ENCODE data around the gene TKT.
"Not testable (repeated sequence)": the region's sequence is repeated elsewhere in the genome, so short reads cannot be mapped to it uniquely, and the experiment has no call there.

TKT gene

DNA sequence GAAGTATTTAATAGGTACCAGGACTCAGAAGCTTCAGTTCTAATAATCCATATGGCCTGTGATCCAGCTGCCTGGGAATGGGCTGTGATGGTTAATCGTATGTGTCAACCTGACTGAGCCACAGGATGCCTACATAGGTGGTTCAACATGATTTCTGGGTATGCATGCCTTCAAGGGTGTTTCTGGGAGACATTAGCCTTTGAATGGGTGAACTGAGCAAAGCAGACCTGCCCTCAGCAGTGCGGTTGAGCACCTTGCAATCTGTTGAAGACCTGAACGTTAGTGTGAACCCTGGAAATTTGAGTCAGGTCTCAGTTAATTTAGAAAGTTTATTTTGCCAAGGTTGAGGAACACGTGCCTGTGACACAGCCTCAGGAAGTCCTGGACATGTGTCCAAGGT lies 22.8 kb upstream of the TKT start:
- TF ChIP-seq EZH2phosphoT487 (IDR thresholded peaks at IDR 0.05; ENCODE audit: low read depth), result no peak
- TF ChIP-seq, protein P1, sequence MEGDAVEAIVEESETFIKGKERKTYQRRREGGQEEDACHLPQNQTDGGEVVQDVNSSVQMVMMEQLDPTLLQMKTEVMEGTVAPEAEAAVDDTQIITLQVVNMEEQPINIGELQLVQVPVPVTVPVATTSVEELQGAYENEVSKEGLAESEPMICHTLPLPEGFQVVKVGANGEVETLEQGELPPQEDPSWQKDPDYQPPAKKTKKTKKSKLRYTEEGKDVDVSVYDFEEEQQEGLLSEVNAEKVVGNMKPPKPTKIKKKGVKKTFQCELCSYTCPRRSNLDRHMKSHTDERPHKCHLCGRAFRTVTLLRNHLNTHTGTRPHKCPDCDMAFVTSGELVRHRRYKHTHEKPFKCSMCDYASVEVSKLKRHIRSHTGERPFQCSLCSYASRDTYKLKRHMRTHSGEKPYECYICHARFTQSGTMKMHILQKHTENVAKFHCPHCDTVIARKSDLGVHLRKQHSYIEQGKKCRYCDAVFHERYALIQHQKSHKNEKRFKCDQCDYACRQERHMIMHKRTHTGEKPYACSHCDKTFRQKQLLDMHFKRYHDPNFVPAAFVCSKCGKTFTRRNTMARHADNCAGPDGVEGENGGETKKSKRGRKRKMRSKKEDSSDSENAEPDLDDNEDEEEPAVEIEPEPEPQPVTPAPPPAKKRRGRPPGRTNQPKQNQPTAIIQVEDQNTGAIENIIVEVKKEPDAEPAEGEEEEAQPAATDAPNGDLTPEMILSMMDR (IDR thresholded peaks at IDR 0.05; ENCODE audit: low read depth, low read length), result no peak
- no peaks in the 10 kb centered on the region for H3K79me2 ChIP-seq (ENCODE audit: low read length)
- no peak overlapping the region for H3K4me2 ChIP-seq (ENCODE audit: low read length)
- H4K20me1 ChIP-seq (ENCODE audit: insufficient read depth, low read length), result no peaks in the 10 kb centered on the region
- H3K4me1 ChIP-seq (ENCODE audit: low read length), result no peaks in the 10 kb centered on the region
- H3K9me3 ChIP-seq (ENCODE audit: insufficient read depth, low read length), result no peaks in the 10 kb centered on the region
- H3K27me3 ChIP-seq (ENCODE audit: low read depth, low read length), result no peaks in the 10 kb centered on the region
- H3K27ac ChIP-seq (ENCODE audit: low read length), result no peak overlapping the region
- no peak overlapping the region for H2AFZ ChIP-seq (ENCODE audit: low read depth, low read length)
- H3K36me3 ChIP-seq (replicated peaks; ENCODE audit: low read depth, low read length), result peaks cover 8% of the 10 kb centered on the region
- no peak overlapping the region for H3K4me3 ChIP-seq (ENCODE audit: low read length)
- no peak overlapping the region for H3K9ac ChIP-seq (ENCODE audit: low read length)

DNA sequence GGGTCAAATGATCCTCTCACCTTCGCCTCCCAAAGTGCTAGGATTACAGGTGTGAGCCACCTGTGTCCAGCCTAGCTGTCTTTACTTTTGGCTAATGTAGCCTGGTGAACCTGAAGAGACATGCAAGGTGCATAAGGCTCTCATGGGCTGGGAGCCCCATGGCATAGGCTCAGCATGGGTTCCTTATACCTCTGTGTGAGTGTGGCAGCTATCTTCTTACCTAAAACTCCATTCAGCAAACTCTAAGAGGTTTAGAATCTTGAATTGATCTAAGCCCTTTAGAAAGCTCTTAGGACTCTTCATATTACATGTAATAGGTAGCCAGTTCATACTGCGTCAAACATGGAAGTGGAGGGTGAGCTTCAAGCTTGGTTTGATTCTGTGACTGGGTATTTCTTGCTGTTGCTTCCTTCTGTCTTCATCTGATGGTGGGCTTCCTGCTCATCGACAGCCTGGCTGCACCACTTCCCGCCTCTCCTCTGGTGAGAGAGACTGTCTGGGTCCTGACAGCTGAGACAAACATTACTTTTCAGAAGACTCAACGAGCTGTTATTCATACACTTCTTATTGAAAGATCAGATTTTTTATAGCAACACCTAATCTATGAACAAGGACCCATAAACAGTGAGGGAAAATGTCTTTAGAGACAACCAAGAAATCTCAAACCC lies 19.2 kb upstream of the TKT start:
- Histone ChIP-seq H2AFZ (ENCODE audit: low read depth, low read length) (no peak overlapping the region), H3K9ac (ENCODE audit: low read length) (no peak overlapping the region), H3K27ac (ENCODE audit: low read length) (no peak overlapping the region), H3K27me3 (ENCODE audit: low read depth, low read length) (no peaks in the 10 kb centered on the region), H3K36me3 (replicated peaks; ENCODE audit: low read depth, low read length) (no peaks in the 10 kb centered on the region), H3K4me1 (ENCODE audit: low read length) (peaks cover 5% of the 10 kb centered on the region), H3K79me2 (ENCODE audit: low read length) (no peaks in the 10 kb centered on the region), H3K4me2 (ENCODE audit: low read length) (no peak overlapping the region), H4K20me1 (ENCODE audit: insufficient read depth, low read length) (no peaks in the 10 kb centered on the region), H3K9me3 (ENCODE audit: insufficient read depth, low read length) (no peaks in the 10 kb centered on the region), H3K4me3 (ENCODE audit: low read length) (no peak overlapping the region)
- TF ChIP-seq EZH2phosphoT487 (IDR thresholded peaks at IDR 0.05; ENCODE audit: low read depth), result no peak
- TF ChIP-seq, protein P1 (IDR thresholded peaks at IDR 0.05; ENCODE audit: low read depth, low read length), result no peak

DNA sequence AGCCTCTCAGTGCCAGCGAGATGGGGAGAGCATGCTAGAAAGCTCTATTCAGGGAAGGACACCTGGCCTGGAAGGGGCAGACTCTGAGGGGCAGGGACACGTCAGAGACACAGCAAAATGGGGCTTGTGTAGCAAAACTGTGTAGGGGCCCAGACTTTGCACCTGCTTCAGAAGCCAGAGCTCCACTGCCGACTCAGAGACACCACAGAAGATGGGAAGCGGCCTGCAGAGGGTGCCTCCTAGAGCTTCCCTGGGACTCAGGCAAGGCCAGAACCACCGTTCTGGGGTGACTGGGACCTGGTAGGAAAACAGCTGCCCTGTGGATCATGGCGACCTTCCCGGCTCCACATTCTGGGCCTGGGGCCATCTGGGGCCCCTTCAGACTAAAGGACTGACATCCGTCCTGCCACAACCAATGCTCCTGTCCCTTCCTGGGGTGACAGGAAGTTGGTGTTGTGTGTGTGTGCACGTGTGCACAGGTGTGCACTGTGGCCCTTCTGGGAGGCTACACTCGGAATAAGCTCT lies 17.4 kb upstream of the TKT start:
- no peaks in the 10 kb centered on the region for H3K79me2 ChIP-seq (ENCODE audit: low read length)
- no peaks in the 10 kb centered on the region for H3K27me3 ChIP-seq (ENCODE audit: low read depth, low read length)
- H3K9me3 ChIP-seq (ENCODE audit: insufficient read depth, low read length), result no peaks in the 10 kb centered on the region
- no peak overlapping the region for H3K4me3 ChIP-seq (ENCODE audit: low read length)
- no peaks in the 10 kb centered on the region for H4K20me1 ChIP-seq (ENCODE audit: insufficient read depth, low read length)
- H3K4me2 ChIP-seq (ENCODE audit: low read length), result no peak overlapping the region
- H3K27ac ChIP-seq (ENCODE audit: low read length), result no peak overlapping the region
- no peak overlapping the region for H2AFZ ChIP-seq (ENCODE audit: low read depth, low read length)
- H3K9ac ChIP-seq (ENCODE audit: low read length), result no peak overlapping the region
- TF ChIP-seq, protein P1 (IDR thresholded peaks at IDR 0.05; ENCODE audit: low read depth, low read length), result no peak
- no peak for TF ChIP-seq EZH2phosphoT487 (IDR thresholded peaks at IDR 0.05; ENCODE audit: low read depth)
- H3K4me1 ChIP-seq (ENCODE audit: low read length), result peaks cover 9% of the 10 kb centered on the region
- no peaks in the 10 kb centered on the region for H3K36me3 ChIP-seq (replicated peaks; ENCODE audit: low read depth, low read length)

DNA sequence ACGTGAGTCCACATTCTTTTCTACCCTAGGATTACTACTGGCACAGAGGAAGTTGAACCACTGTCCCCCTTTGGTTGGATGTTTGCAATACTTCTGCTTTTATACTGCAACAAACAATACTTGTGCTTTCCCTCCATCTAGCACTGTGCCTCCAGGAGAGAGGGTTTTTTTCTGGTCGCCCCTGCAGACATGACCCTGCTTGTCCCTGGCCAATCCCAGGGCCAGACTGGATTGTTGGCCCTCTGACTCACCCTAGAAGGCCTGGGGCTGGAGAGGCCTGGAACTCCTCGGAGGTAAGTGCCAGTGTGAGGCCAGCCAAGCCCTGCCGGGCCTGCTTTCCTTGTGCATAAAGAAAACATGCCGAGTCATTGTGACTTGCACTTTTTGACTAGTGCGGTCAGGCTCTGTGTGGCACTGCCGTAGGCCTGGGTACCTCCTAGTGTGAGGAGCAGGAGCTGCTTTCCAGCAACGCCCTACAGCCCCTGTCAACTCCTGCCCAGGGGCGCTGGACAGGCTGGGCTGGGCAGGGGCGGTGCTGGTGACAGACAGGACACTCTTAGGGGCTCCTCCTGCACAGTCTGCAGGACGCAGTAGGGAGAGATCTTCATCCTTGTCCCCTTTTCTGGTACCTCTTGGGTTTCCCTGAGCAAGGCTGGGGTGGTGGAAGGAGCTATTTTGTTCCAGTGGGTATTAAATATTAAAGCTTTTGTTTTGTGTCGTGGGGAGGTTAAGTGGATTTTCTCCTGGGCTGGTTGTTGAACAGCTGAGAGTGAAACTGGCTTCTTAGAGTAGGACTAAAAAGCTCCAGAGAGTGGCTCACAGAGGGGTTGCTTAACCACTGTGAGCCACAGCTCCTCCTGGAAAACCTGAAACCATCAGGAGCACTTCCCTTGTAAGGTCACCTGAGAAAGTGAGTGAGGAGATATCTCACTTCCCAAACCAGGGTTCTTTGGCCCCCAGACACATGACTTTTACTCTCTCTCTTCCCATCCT lies 14.4 kb upstream of the TKT start:
- TF ChIP-seq EZH2phosphoT487 (IDR thresholded peaks at IDR 0.05; ENCODE audit: low read depth), result no peak
- TF ChIP-seq, protein P1 (IDR thresholded peaks at IDR 0.05; ENCODE audit: low read depth, low read length), result no peak

DNA sequence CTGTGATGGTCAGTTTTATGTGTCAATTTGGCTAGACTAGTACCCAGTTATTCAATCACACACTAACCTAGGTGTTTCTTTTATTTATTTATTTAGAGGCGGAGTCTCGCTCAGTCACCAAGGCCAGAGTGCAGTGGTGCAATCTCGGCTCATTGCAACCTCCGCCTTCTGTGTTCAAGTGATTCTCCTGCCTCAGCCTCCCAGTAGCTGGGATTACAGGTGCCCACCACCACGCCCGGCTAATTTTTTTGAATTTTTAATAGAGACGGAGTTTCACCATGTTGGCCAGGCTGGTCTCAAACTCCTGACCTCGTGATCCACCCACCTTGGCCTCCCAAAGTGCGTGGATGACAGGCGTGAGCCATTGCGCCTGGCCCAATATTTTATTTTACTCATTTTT lies 13.4 kb upstream of the TKT start:
- H3K36me3 ChIP-seq (replicated peaks; ENCODE audit: low read depth, low read length); H3K4me1 ChIP-seq (ENCODE audit: low read length); H4K20me1 ChIP-seq (ENCODE audit: insufficient read depth, low read length); H3K4me3 ChIP-seq (ENCODE audit: low read length); H3K9ac ChIP-seq (ENCODE audit: low read length); H3K27me3 ChIP-seq (ENCODE audit: low read depth, low read length); H3K4me2 ChIP-seq (ENCODE audit: low read length); H3K9me3 ChIP-seq (ENCODE audit: insufficient read depth, low read length); H3K79me2 ChIP-seq (ENCODE audit: low read length); H3K27ac ChIP-seq (ENCODE audit: low read length); H2AFZ ChIP-seq (ENCODE audit: low read depth, low read length): not testable (repeated sequence)

More for the DNA sequence above, 14.4 kb upstream of the TKT start:
- Histone ChIP-seq H3K9me3 (ENCODE audit: insufficient read depth, low read length) (no peaks in the 10 kb centered on the region), H3K9ac (ENCODE audit: low read length) (no peak overlapping the region), H2AFZ (ENCODE audit: low read depth, low read length) (peak overlapping the region; percentile 41; the same call in 1 of the 2 replicates), H3K27ac (ENCODE audit: low read length) (no peak overlapping the region), H3K4me2 (ENCODE audit: low read length) (no peak overlapping the region), H3K4me1 (ENCODE audit: low read length) (peaks cover 9% of the 10 kb centered on the region), H3K36me3 (replicated peaks; ENCODE audit: low read depth, low read length) (no peaks in the 10 kb centered on the region), H4K20me1 (ENCODE audit: insufficient read depth, low read length) (no peaks in the 10 kb centered on the region), H3K4me3 (ENCODE audit: low read length) (no peak overlapping the region), H3K27me3 (ENCODE audit: low read depth, low read length) (no peaks in the 10 kb centered on the region), H3K79me2 (ENCODE audit: low read length) (no peaks in the 10 kb centered on the region)

All from OCI-LY3 (cell line).